Adipocyte (in vitro differentiated cells): ENCODE data around the gene TMC8.

Source experiments
- DNase-seq: peaks from one replicate; pipeline ENCODE4 v3.0.0-alpha.2; 2015; ENCODE audit warnings: low read depth
- H3K27me3 ChIP-seq: replicated peaks from 2 replicates; pipeline ENCODE4 v1.7.0; 2013; ENCODE audit warnings: mild to moderate bottlenecking, low read length, moderate library complexity; ENCODE audit not compliant: control insufficient read depth, insufficient read depth
- H3K36me3 ChIP-seq: 2 replicates; pipeline ENCODE4 v1.7.0; 2013; ENCODE audit warnings: low read length, mild to moderate bottlenecking, moderate library complexity; ENCODE audit not compliant: control insufficient read depth, insufficient read depth, severe bottlenecking
- H3K4me1 ChIP-seq: 2 replicates; pipeline ENCODE4 v1.7.0; 2013; ENCODE audit warnings: mild to moderate bottlenecking, low read length, moderate library complexity; ENCODE audit not compliant: control insufficient read depth, insufficient read depth
- H3K4me3 ChIP-seq: 2 replicates; pipeline ENCODE4 v1.7.0; 2013; ENCODE audit warnings: mild to moderate bottlenecking, low read length, moderate library complexity
- H3K9ac ChIP-seq: 2 replicates; pipeline ENCODE4 v1.7.0; 2013; ENCODE audit warnings: mild to moderate bottlenecking, low read length, moderate library complexity
- H3K9me3 ChIP-seq: 2 replicates; pipeline ENCODE4 v1.7.0; 2013; ENCODE audit warnings: mild to moderate bottlenecking, low read length, moderate library complexity; ENCODE audit not compliant: control insufficient read depth

Gene TMC8

GRCh38 chr17:78101112-78101511, 29.5 kb upstream of the TMC8 start:
- no peak overlapping the region for H3K4me3 ChIP-seq
- no peaks in the 10 kb centered on the region for H3K27me3 ChIP-seq
- no peak overlapping the region for H3K9ac ChIP-seq
- DNase-seq = no peak
- H3K36me3 ChIP-seq = peaks cover 68% of the 10 kb centered on the region
- H3K9me3 ChIP-seq = no peaks in the 10 kb centered on the region
- no peaks in the 10 kb centered on the region for H3K4me1 ChIP-seq

GRCh38 chr17:78101542-78101941, 29.0 kb upstream of the TMC8 start:
- peaks cover 63% of the 10 kb centered on the region for H3K36me3 ChIP-seq
- no peaks in the 10 kb centered on the region for H3K9me3 ChIP-seq

GRCh38 chr17:78103311-78103710, 27.3 kb upstream of the TMC8 start:
- H3K9me3 ChIP-seq = no peaks in the 10 kb centered on the region
- peaks cover 9% of the 10 kb centered on the region for H3K4me1 ChIP-seq
- peaks cover 50% of the 10 kb centered on the region for H3K36me3 ChIP-seq
- H3K9ac ChIP-seq = no peak overlapping the region
- DNase-seq = no peak
- H3K4me3 ChIP-seq = no peak overlapping the region
- H3K27me3 ChIP-seq = no peaks in the 10 kb centered on the region

More at GRCh38 chr17:78101542-78101941, 29.0 kb upstream of the TMC8 start:
- Histone ChIP-seq H3K4me1 (no peaks in the 10 kb centered on the region), H3K4me3 (no peak overlapping the region), H3K27me3 (no peaks in the 10 kb centered on the region), H3K9ac (no peak overlapping the region)
- DNase-seq = no peak

- Histone ChIP-seq H3K27me3 (no peaks in the 10 kb centered on the region), H3K9ac (no peak overlapping the region), H3K4me3 (no peak overlapping the region), H3K36me3 (peaks cover 39% of the 10 kb centered on the region), H3K9me3 (no peaks in the 10 kb centered on the region), H3K4me1 (peaks cover 9% of the 10 kb centered on the region)
- no peak for DNase-seq
Measured at GRCh38 chr17:78104540-78104941, 26.0 kb upstream of the TMC8 start.

GRCh38 chr17:78105101-78105500, 25.5 kb upstream of the TMC8 start:
- H3K9ac ChIP-seq = no peak overlapping the region
- DNase-seq = no peak
- no peak overlapping the region for H3K4me3 ChIP-seq
- H3K36me3 ChIP-seq = peaks cover 35% of the 10 kb centered on the region
- no peaks in the 10 kb centered on the region for H3K27me3 ChIP-seq
- no peaks in the 10 kb centered on the region for H3K9me3 ChIP-seq
- peaks cover 9% of the 10 kb centered on the region for H3K4me1 ChIP-seq

GRCh38 chr17:78105551-78105950, 25.0 kb upstream of the TMC8 start:
- H3K36me3 ChIP-seq = peaks cover 31% of the 10 kb centered on the region
- H3K4me3 ChIP-seq = no peak overlapping the region
- no peak for DNase-seq

GRCh38 chr17:78106211-78106610, 24.4 kb upstream of the TMC8 start:
- peaks cover 30% of the 10 kb centered on the region for H3K36me3 ChIP-seq
- no peak for DNase-seq
- H3K4me1 ChIP-seq = peaks cover 9% of the 10 kb centered on the region
- no peak overlapping the region for H3K9ac ChIP-seq
- H3K9me3 ChIP-seq = no peaks in the 10 kb centered on the region
- no peak overlapping the region for H3K4me3 ChIP-seq
- peaks cover 2% of the 10 kb centered on the region for H3K27me3 ChIP-seq

More at GRCh38 chr17:78105551-78105950, 25.0 kb upstream of the TMC8 start:
- Histone ChIP-seq H3K9me3 (no peaks in the 10 kb centered on the region), H3K9ac (no peak overlapping the region), H3K4me1 (peaks cover 9% of the 10 kb centered on the region), H3K27me3 (no peaks in the 10 kb centered on the region)

GRCh38 chr17:78107457-78107856, 23.1 kb upstream of the TMC8 start:
- DNase-seq = peak; percentile 7
- peaks cover 22% of the 10 kb centered on the region for H3K36me3 ChIP-seq
- H3K4me3 ChIP-seq = no peak overlapping the region
- H3K4me1 ChIP-seq = peaks cover 9% of the 10 kb centered on the region
- no peak overlapping the region for H3K9ac ChIP-seq
- no peaks in the 10 kb centered on the region for H3K9me3 ChIP-seq
- H3K27me3 ChIP-seq = peaks cover 6% of the 10 kb centered on the region

- Histone ChIP-seq H3K4me3 (no peak overlapping the region), H3K27me3 (peaks cover 6% of the 10 kb centered on the region), H3K36me3 (peaks cover 20% of the 10 kb centered on the region), H3K4me1 (peaks cover 9% of the 10 kb centered on the region), H3K9ac (no peak overlapping the region), H3K9me3 (no peaks in the 10 kb centered on the region)
- DNase-seq = no peak
Measured at GRCh38 chr17:78107976-78108725, 22.4 kb upstream of the TMC8 start.

- H3K4me1 ChIP-seq = peaks cover 12% of the 10 kb centered on the region
- no peak overlapping the region for H3K9ac ChIP-seq
- no peak overlapping the region for H3K4me3 ChIP-seq
- H3K36me3 ChIP-seq = peaks cover 12% of the 10 kb centered on the region
- no peak for DNase-seq
- peaks cover 12% of the 10 kb centered on the region for H3K27me3 ChIP-seq
- H3K9me3 ChIP-seq = no peaks in the 10 kb centered on the region
Measured at GRCh38 chr17:78108726-78109488, 21.7 kb upstream of the TMC8 start.

- DNase-seq = no peak
- no peak overlapping the region for H3K4me3 ChIP-seq
- H3K9me3 ChIP-seq = no peaks in the 10 kb centered on the region
- H3K9ac ChIP-seq = no peak overlapping the region
- H3K36me3 ChIP-seq = peaks cover 7% of the 10 kb centered on the region
- H3K4me1 ChIP-seq = peaks cover 16% of the 10 kb centered on the region
- H3K27me3 ChIP-seq = peaks cover 17% of the 10 kb centered on the region
Measured at GRCh38 chr17:78109489-78109761, 21.1 kb upstream of the TMC8 start.
